ENCODE results near the gene MTHFD1L.

The MTHFD1L gene

DNA sequence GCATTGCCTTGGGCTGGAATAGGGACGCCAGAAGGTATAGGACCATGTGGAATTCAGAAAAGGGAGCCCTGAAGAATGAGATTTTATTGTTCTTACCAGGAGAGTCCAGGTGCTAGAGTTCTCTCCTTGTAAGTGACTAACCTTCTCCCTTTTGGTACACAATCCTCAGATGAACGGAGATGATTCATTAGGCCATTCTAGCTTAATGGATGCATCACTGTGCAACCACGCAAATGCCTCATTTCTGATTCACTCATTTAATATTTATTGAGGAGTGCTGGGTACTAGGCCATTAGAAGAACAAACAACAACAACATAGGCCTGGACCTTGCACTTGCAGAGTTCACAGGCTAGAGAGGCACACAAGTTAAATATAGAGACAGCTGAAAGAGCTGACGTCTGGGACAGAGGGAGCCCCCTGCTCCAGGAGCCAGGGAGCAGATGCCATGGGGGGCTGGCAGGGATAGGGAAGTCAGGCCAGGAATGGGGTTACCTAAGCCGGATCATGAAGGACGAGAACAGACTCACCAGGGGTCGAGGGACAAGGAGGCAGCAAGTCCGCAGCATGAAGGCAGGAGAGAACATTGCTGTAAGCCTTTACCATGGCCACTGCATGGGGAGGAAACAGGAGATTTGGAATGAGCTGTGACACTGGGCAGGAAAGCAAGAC is 194.7 kb downstream of the MTHFD1L start:
- H3K4me3 ChIP-seq (ENCODE audit: control insufficient read depth, low read depth, low read length) = no peak overlapping the region
- TF ChIP-seq, protein P1, sequence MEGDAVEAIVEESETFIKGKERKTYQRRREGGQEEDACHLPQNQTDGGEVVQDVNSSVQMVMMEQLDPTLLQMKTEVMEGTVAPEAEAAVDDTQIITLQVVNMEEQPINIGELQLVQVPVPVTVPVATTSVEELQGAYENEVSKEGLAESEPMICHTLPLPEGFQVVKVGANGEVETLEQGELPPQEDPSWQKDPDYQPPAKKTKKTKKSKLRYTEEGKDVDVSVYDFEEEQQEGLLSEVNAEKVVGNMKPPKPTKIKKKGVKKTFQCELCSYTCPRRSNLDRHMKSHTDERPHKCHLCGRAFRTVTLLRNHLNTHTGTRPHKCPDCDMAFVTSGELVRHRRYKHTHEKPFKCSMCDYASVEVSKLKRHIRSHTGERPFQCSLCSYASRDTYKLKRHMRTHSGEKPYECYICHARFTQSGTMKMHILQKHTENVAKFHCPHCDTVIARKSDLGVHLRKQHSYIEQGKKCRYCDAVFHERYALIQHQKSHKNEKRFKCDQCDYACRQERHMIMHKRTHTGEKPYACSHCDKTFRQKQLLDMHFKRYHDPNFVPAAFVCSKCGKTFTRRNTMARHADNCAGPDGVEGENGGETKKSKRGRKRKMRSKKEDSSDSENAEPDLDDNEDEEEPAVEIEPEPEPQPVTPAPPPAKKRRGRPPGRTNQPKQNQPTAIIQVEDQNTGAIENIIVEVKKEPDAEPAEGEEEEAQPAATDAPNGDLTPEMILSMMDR (conservative IDR thresholded peaks at IDR 0.05; ENCODE audit: control insufficient read depth, insufficient read depth, low read depth, low read length) = no peak
- peak; percentile 98 for DNase-seq (ENCODE audit: low read depth)

DNA sequence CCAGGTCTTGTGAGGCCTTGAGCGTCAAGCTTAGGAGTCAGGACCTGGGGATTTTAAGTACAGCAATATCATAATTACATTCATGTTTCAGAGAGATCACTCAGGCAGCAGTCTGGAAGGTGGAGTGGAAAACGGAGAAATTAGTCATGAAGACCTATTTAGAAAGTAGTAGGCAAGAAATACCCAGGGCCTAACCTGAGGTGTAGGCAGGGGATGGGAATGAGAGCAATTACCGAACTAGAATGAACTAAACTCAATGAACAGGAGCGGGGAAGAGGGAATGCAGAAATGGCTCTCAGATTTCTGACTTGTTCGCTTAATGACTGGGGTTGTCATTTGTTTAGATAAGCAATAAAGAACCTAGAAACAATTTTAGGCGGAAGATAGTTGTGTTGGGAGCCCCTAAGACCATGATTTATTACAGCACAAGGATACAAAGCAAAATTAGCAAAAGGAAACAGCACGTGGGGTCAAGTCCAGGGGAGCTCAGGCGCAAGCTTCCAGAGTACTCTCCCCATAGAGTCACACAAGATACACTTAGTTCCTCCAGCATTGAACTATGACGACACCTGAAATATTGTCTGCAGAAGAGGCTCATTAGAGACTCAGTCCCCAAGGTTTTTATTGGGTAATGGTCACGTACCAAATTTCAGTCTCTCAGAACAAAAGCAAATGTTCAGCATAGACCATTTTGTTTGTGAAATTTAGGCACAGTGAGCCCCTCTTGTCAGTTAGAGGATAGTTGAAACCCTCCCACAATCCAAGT is 195.4 kb downstream of the MTHFD1L start:
- DNase-seq (ENCODE audit: low read depth) = no peak
- no peak overlapping the region for H3K4me3 ChIP-seq (ENCODE audit: control insufficient read depth, low read depth, low read length)
- TF ChIP-seq, protein P1 (conservative IDR thresholded peaks at IDR 0.05; ENCODE audit: control insufficient read depth, insufficient read depth, low read depth, low read length) = no peak

DNA sequence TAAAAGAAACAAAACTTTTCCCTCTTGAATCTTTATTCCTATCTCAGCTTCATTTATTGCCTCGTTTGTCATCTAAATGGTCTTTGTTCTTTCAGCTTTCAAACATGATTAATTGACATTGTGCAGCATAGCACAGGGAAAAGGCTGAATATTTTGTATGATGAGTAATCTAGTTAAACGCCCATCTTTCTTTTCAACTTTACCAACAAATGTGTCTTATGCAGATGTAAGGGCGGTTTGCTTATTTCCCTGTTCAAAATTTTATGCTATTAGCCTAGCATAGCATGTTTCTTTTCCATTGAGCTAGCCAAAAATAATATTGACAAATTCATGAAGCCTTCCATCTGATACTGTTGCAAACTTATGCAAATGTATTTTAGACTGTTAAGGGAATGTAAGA is 197.8 kb downstream of the MTHFD1L start:
- H3K4me3 ChIP-seq (ENCODE audit: control insufficient read depth, low read depth, low read length) = no peak overlapping the region
- DNase-seq (ENCODE audit: low read depth) = peak; percentile 92
- TF ChIP-seq, protein P1 (conservative IDR thresholded peaks at IDR 0.05; ENCODE audit: control insufficient read depth, insufficient read depth, low read depth, low read length) = no peak

DNA sequence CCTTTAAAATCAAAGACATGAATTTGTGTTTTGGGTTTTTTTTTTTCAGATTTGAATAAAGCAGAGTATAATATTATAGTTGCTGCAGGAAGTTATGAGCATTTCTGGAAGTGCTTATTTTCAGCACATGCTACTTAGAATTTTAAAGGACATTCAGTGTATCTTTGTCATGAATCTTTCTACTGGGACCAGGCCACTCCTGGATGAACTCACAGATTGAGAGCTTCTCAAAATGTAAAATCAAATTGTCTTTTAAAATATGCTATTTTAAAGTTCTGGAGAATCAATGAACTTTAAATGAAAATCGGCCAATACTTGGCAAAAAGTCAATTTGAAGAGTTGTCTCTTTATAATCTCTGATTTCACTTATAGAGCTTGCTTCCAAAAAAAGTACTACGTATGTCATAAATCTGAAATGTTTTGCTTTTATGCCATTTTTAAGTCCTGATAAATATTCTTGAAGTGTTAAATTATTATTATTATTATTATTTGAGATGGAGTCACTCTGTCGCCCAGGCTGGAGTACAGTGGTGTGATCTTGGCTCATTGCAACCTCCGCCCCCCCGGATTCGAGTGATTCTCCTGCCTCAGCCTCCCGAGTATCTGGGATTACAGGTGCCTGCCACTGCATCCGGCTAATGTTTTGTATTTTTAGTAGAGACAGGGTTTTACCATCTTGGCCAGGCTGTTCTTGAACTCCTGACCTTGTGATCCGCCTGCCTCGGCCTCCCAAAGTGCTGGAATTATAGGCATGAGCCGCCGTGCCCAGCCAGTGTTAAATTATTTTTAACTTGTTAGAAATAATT is 198.5 kb downstream of the MTHFD1L start:
- no peak for DNase-seq (ENCODE audit: low read depth)
- TF ChIP-seq, protein P1 (conservative IDR thresholded peaks at IDR 0.05; ENCODE audit: control insufficient read depth, insufficient read depth, low read depth, low read length) = no peak
- H3K4me3 ChIP-seq (ENCODE audit: control insufficient read depth, low read depth, low read length) = no peak overlapping the region

DNA sequence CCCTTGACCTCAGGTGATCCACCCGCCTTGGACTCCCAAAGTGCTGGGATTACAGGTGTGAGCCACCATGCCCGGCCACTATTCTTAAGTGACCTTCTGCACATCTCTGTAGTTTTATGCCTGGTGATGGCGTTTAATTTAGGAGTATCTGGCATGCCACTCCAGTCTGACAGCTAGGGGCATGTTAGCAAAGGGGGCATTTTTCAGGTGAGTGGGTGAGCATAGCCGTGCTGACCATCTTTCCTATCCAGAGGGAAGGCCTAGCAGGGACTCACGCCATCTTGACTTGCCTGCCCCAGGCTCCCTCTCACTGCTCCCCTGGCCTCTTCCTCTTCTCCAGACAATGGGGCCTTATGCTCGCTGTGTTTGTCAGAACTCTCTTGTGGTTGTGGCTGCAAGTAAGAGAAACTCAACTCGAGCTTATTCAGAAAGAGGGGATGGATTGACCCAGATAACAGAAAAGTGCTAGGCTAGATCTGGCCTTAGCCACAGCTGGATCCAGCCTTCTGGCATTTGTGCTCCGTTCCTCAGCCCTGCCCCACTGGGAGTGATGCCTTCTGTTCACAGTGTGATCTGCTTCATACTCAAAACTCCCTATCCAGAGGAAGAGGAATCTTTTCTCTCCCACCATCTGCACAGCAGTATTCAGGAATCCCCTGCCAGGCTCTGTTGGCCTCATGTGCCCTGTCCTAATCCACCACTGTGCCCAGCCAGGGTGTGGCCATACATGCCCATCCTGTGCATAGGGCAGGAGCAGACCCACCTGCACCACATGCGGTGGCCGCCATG is 199.7 kb downstream of the MTHFD1L start:
- H3K4me3 ChIP-seq (ENCODE audit: control insufficient read depth, low read depth, low read length) = no peak overlapping the region
- DNase-seq (ENCODE audit: low read depth) = no peak
- TF ChIP-seq, protein P1 (conservative IDR thresholded peaks at IDR 0.05; ENCODE audit: control insufficient read depth, insufficient read depth, low read depth, low read length) = no peak
